Esophagus squamous epithelium (tissue), 5 donors: ENCODE results near the gene RARS2. TPM values are rescaled to one million over a fixed set of nuclear protein-coding genes. Genes with fewer than 3 reads are reported as not detected.

ENCODE experiments used
- DNase-seq: peaks from one replicate; lab custom pipeline; 2025; lab: John Stamatoyannopoulos, UW
- H3K27ac ChIP-seq, 4 donors: fragments of 200-600 bp; sonication (generic); one replicate each; pipeline ENCODE4 v1.5.1; 2016 to 2019; ENCODE audit warnings: mild to moderate bottlenecking in 1 of 4
- H3K27me3 ChIP-seq, 4 donors: fragments of 200-600 bp; sonication (generic); 1 replicate in 3 of 4; 2 replicates in 1 of 4; pipeline versions ENCODE4 v1.5.1 to v1.6.0; 2017 to 2021; ENCODE audit warnings: antibody characterized with exemption in 1 of 4
- H3K36me3 ChIP-seq, 3 donors: fragments of 200-600 bp; sonication (generic); one replicate each; pipeline ENCODE4 v1.5.1; 2016 to 2019
- H3K4me1 ChIP-seq, 3 donors: fragments of 200-600 bp; sonication (generic); one replicate each; pipeline ENCODE4 v1.5.1; 2017 to 2019
- H3K4me3 ChIP-seq, 4 donors: fragments of 200-600 bp; sonication (generic); 1 replicate in 3 of 4; 2 replicates in 1 of 4; pipeline ENCODE4 v1.5.1; 2016 to 2019; ENCODE audit warnings: mild to moderate bottlenecking in 2 of 4, moderate library complexity in 1 of 4
- H3K9me3 ChIP-seq, 3 donors: fragments of 200-600 bp; sonication (generic); one replicate each; pipeline ENCODE4 v1.5.1; 2016 to 2019
- POLR2A ChIP-seq, 4 donors: fragments of 450-650 bp; IDR thresholded peaks; one replicate each; pipeline ENCODE4 v1.6.1; 2017; ENCODE audit warnings: antibody characterized with exemption in 4 of 4, mild to moderate bottlenecking in 4 of 4, moderate library complexity in 3 of 4
- WGBS, 2 donors: methylation state at CpG; one replicate each; pipeline ENCODE4 v1.1.5; 2018; 5-methylcytosine and 5-hydroxymethylcytosine counted together
- intact Hi-C: fragments of 100-400 bp; cut with DNase I; formaldehyde crosslinking; loops from one replicate; pipeline ENCODE4 v1.15.0; 2022
- total RNA-seq, 4 donors: library from RNA; depleted of rRNA; stranded (reverse); fragments of >200 nt; gene quantifications; one replicate each; pipeline ENCODE4 v1.1.0, GENCODE V29; 2016
- TF ChIP-seq, protein P1 (sequence below), 6 experiments: fragments of 450-650 bp in 4 of 6; fragments of 200-600 bp in 2 of 6; sonication (generic) in 2 of 6; IDR thresholded peaks; one replicate each; pipeline ENCODE4 v1.5.1; 2016 to 2019; ENCODE audit warnings: antibody characterized with exemption in 6 of 6, mild to moderate bottlenecking in 4 of 6, moderate library complexity in 4 of 6
- donor health status: DM: yes; HTN: yes; CAD: no.

RARS2 gene
- total RNA-seq, 4 donors from 2014 or later, result 9.6 to 24.1 (median 21.9) TPM

DNA sequence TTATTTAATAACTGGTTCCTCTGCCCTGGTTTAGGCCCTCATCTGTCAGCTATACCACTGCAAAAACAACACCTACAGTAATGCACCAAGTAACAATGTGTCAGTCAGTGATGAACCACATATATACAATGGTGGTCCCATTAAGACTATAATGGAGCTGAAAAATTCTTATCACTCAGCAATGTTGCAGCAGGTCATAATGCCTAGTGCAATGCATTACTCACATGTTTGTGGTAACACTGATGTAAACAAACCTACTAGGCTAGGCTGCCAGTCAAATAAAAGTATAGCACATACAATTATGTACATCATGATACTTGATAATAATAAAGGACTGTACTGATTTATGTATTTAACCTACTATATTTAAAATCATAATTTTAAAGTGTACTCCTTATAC is 31.3 kb downstream of the RARS2 start:
- no peak for DNase-seq
- peaks cover 0 to 97% (median 14%) of the 10 kb centered on the region in 3 donors for H3K36me3 ChIP-seq
- intact Hi-C loops, result no loop called here

GRCh38 chr6:87555506-87555905 is 34.3 kb downstream of the RARS2 start:
- intact Hi-C loops, result no loop called here
- no peak for DNase-seq
- Histone ChIP-seq H3K27ac (no peak overlapping the region), H3K36me3 (peaks cover 0 to 95% (median 6%) of the 10 kb centered on the region in 3 donors), H3K27me3 (no peaks in the 10 kb centered on the region), H3K4me3 (no peak overlapping the region), H3K9me3 (no peaks in the 10 kb centered on the region), H3K4me1 (no peaks in the 10 kb centered on the region)
- TF ChIP-seq, protein P1, sequence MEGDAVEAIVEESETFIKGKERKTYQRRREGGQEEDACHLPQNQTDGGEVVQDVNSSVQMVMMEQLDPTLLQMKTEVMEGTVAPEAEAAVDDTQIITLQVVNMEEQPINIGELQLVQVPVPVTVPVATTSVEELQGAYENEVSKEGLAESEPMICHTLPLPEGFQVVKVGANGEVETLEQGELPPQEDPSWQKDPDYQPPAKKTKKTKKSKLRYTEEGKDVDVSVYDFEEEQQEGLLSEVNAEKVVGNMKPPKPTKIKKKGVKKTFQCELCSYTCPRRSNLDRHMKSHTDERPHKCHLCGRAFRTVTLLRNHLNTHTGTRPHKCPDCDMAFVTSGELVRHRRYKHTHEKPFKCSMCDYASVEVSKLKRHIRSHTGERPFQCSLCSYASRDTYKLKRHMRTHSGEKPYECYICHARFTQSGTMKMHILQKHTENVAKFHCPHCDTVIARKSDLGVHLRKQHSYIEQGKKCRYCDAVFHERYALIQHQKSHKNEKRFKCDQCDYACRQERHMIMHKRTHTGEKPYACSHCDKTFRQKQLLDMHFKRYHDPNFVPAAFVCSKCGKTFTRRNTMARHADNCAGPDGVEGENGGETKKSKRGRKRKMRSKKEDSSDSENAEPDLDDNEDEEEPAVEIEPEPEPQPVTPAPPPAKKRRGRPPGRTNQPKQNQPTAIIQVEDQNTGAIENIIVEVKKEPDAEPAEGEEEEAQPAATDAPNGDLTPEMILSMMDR (IDR thresholded peaks at IDR 0.05), result no peak
- no peak for TF ChIP-seq POLR2A (IDR thresholded peaks at IDR 0.05)

More for the DNA sequence above, 31.3 kb downstream of the RARS2 start:
- Histone ChIP-seq H3K9me3 (no peaks in the 10 kb centered on the region), H3K27me3 (no peaks in the 10 kb centered on the region), H3K4me1 (no peaks in the 10 kb centered on the region), H3K27ac (no peak overlapping the region), H3K4me3 (no peak overlapping the region)
- TF ChIP-seq POLR2A (IDR thresholded peaks at IDR 0.05), result no peak
- TF ChIP-seq, protein P1 (IDR thresholded peaks at IDR 0.05), result no peak

GRCh38 chr6:87553159-87553765 is 36.5 kb downstream of the RARS2 start:
- WGBS, 2 donors, result 85 to 86% methylated on average over 4 of the region's 4 CpGs
- no peaks in the 10 kb centered on the region for H3K9me3 ChIP-seq
- no peak overlapping the region for H3K27ac ChIP-seq
- H3K4me3 ChIP-seq, result no peak overlapping the region
- TF ChIP-seq, protein P1 (IDR thresholded peaks at IDR 0.05), result no peak
- no peaks in the 10 kb centered on the region for H3K4me1 ChIP-seq
- intact Hi-C loops, result no loop called here
- no peak for DNase-seq
- no peaks in the 10 kb centered on the region for H3K27me3 ChIP-seq
- peaks cover 0 to 95% (median 5%) of the 10 kb centered on the region in 3 donors for H3K36me3 ChIP-seq

- Histone ChIP-seq H3K27ac (no peak overlapping the region), H3K4me3 (no peak overlapping the region), H3K9me3 (no peaks in the 10 kb centered on the region), H3K4me1 (no peaks in the 10 kb centered on the region), H3K27me3 (no peaks in the 10 kb centered on the region), H3K36me3 (peaks cover 0 to 94% (median 10%) of the 10 kb centered on the region in 3 donors)
- TF ChIP-seq, protein P1 (IDR thresholded peaks at IDR 0.05), result no peak
- no peak for TF ChIP-seq POLR2A (IDR thresholded peaks at IDR 0.05)
- DNase-seq, result no peak
- WGBS, 2 donors, result 80 to 92% methylated on average over 2 of the region's 2 CpGs
- intact Hi-C loops, result no loop called here
Measured at GRCh38 chr6:87551799-87552198, 38.0 kb downstream of the RARS2 start.

- no peak for DNase-seq
- WGBS, 2 donors, result 89 to 90% methylated on average over 1 of the region's 1 CpG
- Histone ChIP-seq H3K4me3 (no peak overlapping the region), H3K36me3 (peaks cover 0 to 93% (median 5%) of the 10 kb centered on the region in 3 donors), H3K27ac (no peak overlapping the region), H3K27me3 (no peaks in the 10 kb centered on the region), H3K4me1 (no peaks in the 10 kb centered on the region), H3K9me3 (peaks cover 0 to 3% (median 0%) of the 10 kb centered on the region in 3 donors)
- TF ChIP-seq, protein P1 (IDR thresholded peaks at IDR 0.05), result no peak
- no peak for TF ChIP-seq POLR2A (IDR thresholded peaks at IDR 0.05)
- intact Hi-C loops, result no loop called here
Measured at GRCh38 chr6:87544474-87544735, 45.4 kb downstream of the RARS2 start.
